Measurements from ENCODE around the gene CFAP251. TPM values are rescaled to one million over a fixed set of nuclear protein-coding genes. Genes with fewer than 3 reads are reported as not detected.

CFAP251 gene
- total and polyA plus RNA-seq, 2 donors (not counting 3 experiments of a cell fraction or from before 2014, with no cell fraction given): 3.3 to 4.0 TPM

- no peak for DNase-seq (ENCODE audit: low read depth, low spot score)
- ChIA-PET CTCF (interaction anchor here (1.4 to 2.1 kb wide), 4 partner anchors 35 to 68 kb away, joined by 5 to 10 read pairs (median 7); partner anchors contain the start of genes BCL7A and CFAP251), POLR2A (no interaction called here)
- H3K4me3 ChIP-seq (replicated peaks in 1 of 3; ENCODE audit: insufficient read depth in 1 of 3, low read depth in 1 of 3, low read length in 3 of 3): no peak overlapping the region
- no peaks in the 10 kb centered on the region for H3K4me1 ChIP-seq (ENCODE audit: control insufficient read depth, extremely low read depth, insufficient read depth, low read length)
- no peak for TF ChIP-seq JUN (IDR thresholded peaks at IDR 0.05; ENCODE audit: borderline replicate concordance, insufficient read depth, insufficient read length, low read depth)
- no peak for TF ChIP-seq POLR2AphosphoS5 (IDR thresholded peaks at IDR 0.05; ENCODE audit: insufficient read depth, low read depth, low read length)
- TF ChIP-seq GATA2 (IDR thresholded peaks at IDR 0.05; ENCODE audit: insufficient read depth, insufficient read length, low read depth, low read length): no peak
- no peak overlapping the region for H3K27ac ChIP-seq (ENCODE audit: insufficient read depth, low read depth, low read length)
- no peaks in the 10 kb centered on the region for H3K36me3 ChIP-seq (ENCODE audit: control insufficient read depth in 2 of 2, extremely low read depth in 1 of 2, insufficient read depth in 2 of 2, low read length in 2 of 2)
- intact Hi-C loops (cut with micrococcal nuclease): no loop called here
- no peak for FAIRE-seq
- H3K9ac ChIP-seq (replicated peaks; ENCODE audit: extremely low read depth, insufficient read depth, low read length): no peak overlapping the region
- BruUV-seq (replicated peaks): no TSS peak
- H2AFZ ChIP-seq (ENCODE audit: low read depth, low read length): no peak overlapping the region
- no peaks in the 10 kb centered on the region for H3K9me1 ChIP-seq (replicated peaks; ENCODE audit: control insufficient read depth, extremely low read depth, insufficient read depth, low read length)
- no peaks in the 10 kb centered on the region for H4K20me1 ChIP-seq (replicated peaks; ENCODE audit: control insufficient read depth, extremely low read depth, insufficient read depth, low read length)
- no peaks in the 10 kb centered on the region for H3K27me3 ChIP-seq (ENCODE audit: control insufficient read depth in 2 of 2, insufficient read depth in 2 of 2, low read length in 2 of 2)
- dilution Hi-C loops (cut with MboI; ENCODE audit: extremely low pct_ligation_motif_present, low sequenced_read_pairs): no loop called here
- H3K9me3 ChIP-seq (replicated peaks; ENCODE audit: control insufficient read depth, insufficient read depth, low read length): no peaks in the 10 kb centered on the region
- no peaks in the 10 kb centered on the region for H3K79me2 ChIP-seq (ENCODE audit: control insufficient read depth, insufficient read depth, low read length)
- no peak overlapping the region for H3K4me2 ChIP-seq (ENCODE audit: insufficient read depth, low read length)
These were observed 35.3 kb downstream of the CFAP251 start for GRCh38 chr12:121953695-121954094.

GRCh38 chr12:121955258-121956237, 37.2 kb downstream of the CFAP251 start:
- Histone ChIP-seq H3K79me2 (ENCODE audit: control insufficient read depth, insufficient read depth, low read length) (no peaks in the 10 kb centered on the region), H3K27me3 (ENCODE audit: control insufficient read depth in 2 of 2, insufficient read depth in 2 of 2, low read length in 2 of 2) (no peaks in the 10 kb centered on the region), H4K20me1 (replicated peaks; ENCODE audit: control insufficient read depth, extremely low read depth, insufficient read depth, low read length) (no peaks in the 10 kb centered on the region), H3K4me3 (replicated peaks in 1 of 3; ENCODE audit: insufficient read depth in 1 of 3, low read depth in 1 of 3, low read length in 3 of 3) (no peak overlapping the region), H3K9ac (replicated peaks; ENCODE audit: extremely low read depth, insufficient read depth, low read length) (no peak overlapping the region), H2AFZ (ENCODE audit: low read depth, low read length) (no peak overlapping the region), H3K27ac (ENCODE audit: insufficient read depth, low read depth, low read length) (no peak overlapping the region), H3K9me1 (replicated peaks; ENCODE audit: control insufficient read depth, extremely low read depth, insufficient read depth, low read length) (no peaks in the 10 kb centered on the region), H3K9me3 (replicated peaks; ENCODE audit: control insufficient read depth, insufficient read depth, low read length) (no peaks in the 10 kb centered on the region), H3K4me1 (ENCODE audit: control insufficient read depth, extremely low read depth, insufficient read depth, low read length) (no peaks in the 10 kb centered on the region), H3K36me3 (ENCODE audit: control insufficient read depth in 2 of 2, extremely low read depth in 1 of 2, insufficient read depth in 2 of 2, low read length in 2 of 2) (no peaks in the 10 kb centered on the region), H3K4me2 (ENCODE audit: insufficient read depth, low read length) (no peak overlapping the region)
- dilution Hi-C loops (cut with MboI; ENCODE audit: extremely low pct_ligation_motif_present, low sequenced_read_pairs): no loop called here
- no TSS peak for BruUV-seq (replicated peaks)
- intact Hi-C loops (cut with micrococcal nuclease): loop anchor here (2.0 kb wide), 1 partner anchor 67 kb away; no protein-coding TSS in a partner anchor
- no peak for TF ChIP-seq GATA2 (IDR thresholded peaks at IDR 0.05; ENCODE audit: insufficient read depth, insufficient read length, low read depth, low read length)
- peak; percentile 58 to 67 for TF ChIP-seq CTCF (IDR thresholded peaks at IDR 0.05; ENCODE audit: extremely low read depth in 1 of 2, insufficient read depth in 1 of 2, low read depth in 1 of 2, low read length in 2 of 2)
- no peak for TF ChIP-seq MAX (IDR thresholded peaks at IDR 0.05; ENCODE audit: insufficient read depth, insufficient read length)
- ChIA-PET CTCF (interaction anchor here (0.8 to 1.6 kb wide), 4 partner anchors 10 to 66 kb away, joined by 3 to 7 read pairs (median 6); partner anchors contain the start of genes BCL7A and CFAP251), POLR2A (no interaction called here)
- DNase-seq (ENCODE audit: low read depth, low spot score) (peak; percentile 45), FAIRE-seq (peak; percentile 84)
